Stomach (tissue), 9 donors: ENCODE measurements around the gene GRK3. TPM values are rescaled to one million over a fixed set of nuclear protein-coding genes. Genes with fewer than 3 reads are reported as not detected.

ENCODE experiments used
- DNase-seq, 2 donors: peaks; one replicate each; pipeline versions ENCODE4 v3.0.0 to v3.0.0-alpha.2; 2013 to 2019
- H3K27ac ChIP-seq, 5 donors: fragments of 200-600 bp in 4 of 5; sonication (generic) in 4 of 5; one replicate each; pipeline ENCODE4 v1.5.1; 2013 to 2019; ENCODE audit warnings: mild to moderate bottlenecking in 1 of 5, moderate library complexity in 1 of 5
- H3K27me3 ChIP-seq, 3 donors: fragments of 200-600 bp; sonication (generic); one replicate each; pipeline ENCODE4 v1.5.1; 2017 to 2019; ENCODE audit warnings: mixed run types in 1 of 3
- H3K36me3 ChIP-seq, 4 donors: fragments of 200-600 bp; sonication (generic); 1 replicate in 3 of 4; 2 replicates in 1 of 4; pipeline ENCODE4 v1.5.1; 2016 to 2019
- H3K4me1 ChIP-seq, 4 donors: fragments of 200-600 bp; sonication (generic); one replicate each; pipeline ENCODE4 v1.5.1; 2016 to 2019
- H3K4me3 ChIP-seq, 4 donors: fragments of 200-600 bp; sonication (generic) in 3 of 4; one replicate each; pipeline ENCODE4 v1.5.1; 2016 to 2019; ENCODE audit warnings: mild to moderate bottlenecking in 1 of 4
- H3K9me3 ChIP-seq, 4 donors: fragments of 200-600 bp; sonication (generic); one replicate each; pipeline ENCODE4 v1.5.1; 2016 to 2019
- CTCF ChIP-seq, 7 experiments: fragments of 450-650 bp in 4 of 7; fragments of 200-600 bp in 3 of 7; sonication (generic) in 3 of 7; IDR thresholded peaks; one replicate each; pipeline ENCODE4 v1.5.1; 2016 to 2019; ENCODE audit warnings: antibody characterized with exemption in 7 of 7, control low read depth in 2 of 7, mild to moderate bottlenecking in 1 of 7
- EP300 ChIP-seq: sonication (generic); formaldehyde crosslinking; IDR thresholded peaks from one replicate; pipeline ENCODE4 v1.6.1; 2017; ENCODE audit warnings: antibody characterized with exemption
- POLR2A ChIP-seq, 4 donors: fragments of 450-650 bp; IDR thresholded peaks; one replicate each; pipeline ENCODE4 v1.6.1; 2016; ENCODE audit warnings: antibody characterized with exemption in 4 of 4, control low read depth in 2 of 4, mild to moderate bottlenecking in 1 of 4, moderate library complexity in 1 of 4
- POLR2AphosphoS5 ChIP-seq, 3 donors: sonication (generic); formaldehyde crosslinking; IDR thresholded peaks; one replicate each; pipeline ENCODE4 v1.6.1; 2016; ENCODE audit warnings: antibody characterized with exemption in 3 of 3
- WGBS, 5 donors: extraction: QIAGEN DNeasy Blood & Tissue Kit in 3 of 5; methylation state at CpG; one replicate each; pipeline versions ENCODE4 v1.1.5 to v1.1.7; 2013 to 2018; 5-methylcytosine and 5-hydroxymethylcytosine counted together
- intact Hi-C: fragments of 100-400 bp; cut with DNase I; formaldehyde crosslinking; loops from one replicate; pipeline ENCODE4 v1.15.1; 2023; ENCODE audit warnings: low total_unique reads
- polyA plus RNA-seq, 3 donors: library from polyadenylated mRNA; stranded (reverse); fragments of 200-250 nt; gene quantifications; one replicate each; pipeline ENCODE4 v1.2.3, GENCODE V29; 2013
- total RNA-seq, 5 donors: library from RNA; depleted of rRNA; stranded (reverse); fragments of >200 nt; gene quantifications; one replicate each; pipeline versions ENCODE4 v1.1.0 to v1.2.3, GENCODE V29; 2014 to 2016
- donor health status: healthy with polysubstance abuse.
- donor health status: Bipolar disorder and iron deficiency.
- donor health status: healthy.

The GRK3 gene
- total and polyA plus RNA-seq, 8 donors, result 0.87 to 29.5 (median 4.1) TPM

- Histone ChIP-seq H3K4me1 (no peaks in the 10 kb centered on the region), H3K4me3 (no peak overlapping the region), H3K27me3 (peaks cover 0 to 34% (median 0%) of the 10 kb centered on the region in 3 donors), H3K27ac (no peak overlapping the region), H3K9me3 (peaks cover 13 to 21% (median 18%) of the 10 kb centered on the region in 4 donors), H3K36me3 (no peaks in the 10 kb centered on the region)
- WGBS, 5 donors, result 81 to 95% (median 93%) methylated on average over 2 of the region's 2 CpGs
- TF ChIP-seq EP300 (no peak), POLR2A (IDR thresholded peaks at IDR 0.05) (no peak), CTCF (IDR thresholded peaks at IDR 0.05) (no peak), POLR2AphosphoS5 (IDR thresholded peaks at IDR 0.05) (no peak)
- intact Hi-C loops, result no loop called here
- DNase-seq, result no peak
Observed at GRCh38 chr22:25765016-25765367, 200.5 kb downstream of the GRK3 start.

GRCh38 chr22:25765801-25766200, 201.3 kb downstream of the GRK3 start:
- Histone ChIP-seq H3K4me3 (no peak overlapping the region), H3K36me3 (no peaks in the 10 kb centered on the region), H3K27me3 (peaks cover 0 to 34% (median 0%) of the 10 kb centered on the region in 3 donors), H3K4me1 (no peaks in the 10 kb centered on the region), H3K9me3 (peaks cover 13 to 21% (median 18%) of the 10 kb centered on the region in 4 donors), H3K27ac (no peak overlapping the region)
- no peak for TF ChIP-seq CTCF (IDR thresholded peaks at IDR 0.05)
- no peak for TF ChIP-seq POLR2AphosphoS5 (IDR thresholded peaks at IDR 0.05)
- no peak for TF ChIP-seq EP300
- TF ChIP-seq POLR2A (IDR thresholded peaks at IDR 0.05), result no peak
- no peak for DNase-seq
- WGBS, 5 donors, result 80 to 91% (median 87%) methylated on average over 4 of the region's 4 CpGs
- intact Hi-C loops, result no loop called here

- Histone ChIP-seq H3K27ac (no peak overlapping the region), H3K27me3 (peaks cover 0 to 33% (median 0%) of the 10 kb centered on the region in 3 donors), H3K36me3 (no peaks in the 10 kb centered on the region), H3K9me3 (peaks cover 13 to 21% (median 18%) of the 10 kb centered on the region in 4 donors), H3K4me1 (no peaks in the 10 kb centered on the region), H3K4me3 (no peak overlapping the region)
- 82 to 94% (median 89%) methylated on average over 3 of the region's 3 CpGs for WGBS, 5 donors
- TF ChIP-seq EP300, result no peak
- no peak for TF ChIP-seq POLR2AphosphoS5 (IDR thresholded peaks at IDR 0.05)
- no peak for TF ChIP-seq POLR2A (IDR thresholded peaks at IDR 0.05)
- TF ChIP-seq CTCF (IDR thresholded peaks at IDR 0.05), result no peak
- intact Hi-C loops, result no loop called here
- DNase-seq, result no peak
Observed at GRCh38 chr22:25766418-25766817, 201.9 kb downstream of the GRK3 start.

GRCh38 chr22:25770333-25770732, 205.9 kb downstream of the GRK3 start:
- Histone ChIP-seq H3K27me3 (peaks cover 0 to 40% (median 0%) of the 10 kb centered on the region in 3 donors), H3K27ac (no peak overlapping the region), H3K36me3 (no peaks in the 10 kb centered on the region), H3K4me1 (no peaks in the 10 kb centered on the region), H3K4me3 (no peak overlapping the region), H3K9me3 (peaks cover 13 to 21% (median 18%) of the 10 kb centered on the region in 4 donors)
- TF ChIP-seq CTCF (IDR thresholded peaks at IDR 0.05) (no peak), POLR2A (IDR thresholded peaks at IDR 0.05) (no peak), POLR2AphosphoS5 (IDR thresholded peaks at IDR 0.05) (no peak), EP300 (no peak)
- WGBS, 5 donors, result 85 to 90% (median 88%) methylated on average over 4 of the region's 4 CpGs
- intact Hi-C loops, result loop anchor here (5.0 kb wide), 1 partner anchor 308 kb away; no protein-coding TSS in a partner anchor
- no peak for DNase-seq
